Lung (tissue), 12 donors: ENCODE data around the gene FAM131A. TPM values are rescaled to one million over a fixed set of nuclear protein-coding genes. Genes with fewer than 3 reads are reported as not detected.

ENCODE experiments used
- ATAC-seq: fragments of 200-7000 bp; cut with Tn5 transposase; one replicate; pipeline ENCODE4 v1.9.1; 2020; ENCODE audit warnings: moderate number of reproducible peaks; ENCODE audit not compliant: insufficient read depth, low FRiP score
- DNase-seq, 3 donors: peaks; one replicate each; pipeline ENCODE4 v3.0.0-alpha.2; 2013 to 2017
- H3K27ac ChIP-seq, 2 donors: one replicate each; pipeline ENCODE4 v1.5.1; 2013; ENCODE audit warnings: mild to moderate bottlenecking in 2 of 2, moderate library complexity in 2 of 2, control low read depth in 1 of 2, inconsistent platforms in 1 of 2, low read depth in 1 of 2, low read length in 1 of 2
- H3K27me3 ChIP-seq, 3 donors: one replicate each; pipeline ENCODE4 v1.5.1; 2013; ENCODE audit warnings: low read length in 2 of 3; ENCODE audit not compliant: control insufficient read depth in 3 of 3, insufficient read depth in 3 of 3
- H3K36me3 ChIP-seq, 4 donors: one replicate each; pipeline ENCODE4 v1.5.1; 2013; ENCODE audit warnings: low read length in 4 of 4, mild to moderate bottlenecking in 1 of 4, moderate library complexity in 1 of 4; ENCODE audit not compliant: control insufficient read depth in 4 of 4, insufficient read depth in 4 of 4
- H3K4me1 ChIP-seq, 5 donors: one replicate each; pipeline ENCODE4 v1.5.1; 2013; ENCODE audit warnings: low read length in 5 of 5, mild to moderate bottlenecking in 2 of 5, moderate library complexity in 1 of 5; ENCODE audit not compliant: control insufficient read depth in 5 of 5, insufficient read depth in 5 of 5
- H3K4me3 ChIP-seq: one replicate; pipeline ENCODE4 v1.5.1; 2013; ENCODE audit warnings: mild to moderate bottlenecking, control low read depth, moderate library complexity
- H3K9ac ChIP-seq, 2 donors: one replicate each; pipeline ENCODE4 v1.5.1; 2013; ENCODE audit warnings: low read length in 2 of 2, control low read depth in 1 of 2; ENCODE audit not compliant: insufficient read depth in 1 of 2
- H3K9me3 ChIP-seq, 4 donors: one replicate each; pipeline ENCODE4 v1.5.1; 2013; ENCODE audit warnings: low read length in 3 of 4, mild to moderate bottlenecking in 1 of 4, moderate library complexity in 1 of 4; ENCODE audit not compliant: control insufficient read depth in 4 of 4, insufficient read depth in 3 of 4
- CTCF ChIP-seq: IDR thresholded peaks from 2 replicates; pipeline ENCODE4 v1.5.1; 2012; ENCODE audit warnings: mild to moderate bottlenecking; ENCODE audit errors: control extremely low read depth, extremely low read depth
- WGBS, 2 donors: extraction: QIAGEN DNeasy Blood & Tissue Kit; methylation state at CpG; one replicate each; pipeline ENCODE4 v1.1.7; 2013; 5-methylcytosine and 5-hydroxymethylcytosine counted together
- polyA plus RNA-seq, 2 donors: library from polyadenylated mRNA; stranded (reverse); fragments of 200-250 nt; gene quantifications; one replicate each; pipeline ENCODE4 v1.2.1, GENCODE V29; 2013
- total RNA-seq, 2 donors: library from RNA; depleted of rRNA in 1 of 2; stranded (reverse); fragments of >200 nt in 1 of 2; gene quantifications; one replicate each; pipeline ENCODE4 v1.2.1, GENCODE V29; 2014 to 2021
- donor health status: control.
- donor health status: control.
- donor health status: Bipolar disorder and iron deficiency.
- donor health status: healthy.
- donor health status: DM: yes; HTN: yes; CAD: no.

Gene FAM131A
- total and polyA plus RNA-seq, 4 donors = 12.9 to 21.4 (median 15.7) TPM

- Histone ChIP-seq H3K36me3 (peaks cover 11 to 35% (median 16%) of the 10 kb centered on the region in 4 donors), H3K27me3 (no peaks in the 10 kb centered on the region), H3K9me3 (no peaks in the 10 kb centered on the region), H3K4me3 (no peak overlapping the region), H3K4me1 (peaks cover 3 to 30% (median 22%) of the 10 kb centered on the region in 5 donors), H3K9ac (no peak overlapping the region), H3K27ac (peak overlapping the region in 1 of 2 donors; percentile 14)
- TF ChIP-seq CTCF = no peak
- no peak for DNase-seq
- ATAC-seq = no peak
- 81 to 85% methylated on average over 7 of the region's 7 CpGs for WGBS, 2 donors
These were observed 20.6 kb upstream of the FAM131A start for GRCh38 chr3:184316792-184317191.

GRCh38 chr3:184317201-184317600, 20.2 kb upstream of the FAM131A start:
- Histone ChIP-seq H3K4me1 (peaks cover 3 to 30% (median 22%) of the 10 kb centered on the region in 5 donors), H3K4me3 (no peak overlapping the region), H3K36me3 (peaks cover 15 to 37% (median 20%) of the 10 kb centered on the region in 4 donors), H3K9ac (no peak overlapping the region), H3K27me3 (no peaks in the 10 kb centered on the region), H3K9me3 (no peaks in the 10 kb centered on the region), H3K27ac (no peak overlapping the region)
- no peak for DNase-seq
- WGBS, 2 donors = 54 to 63% methylated on average over 5 of the region's 5 CpGs
- TF ChIP-seq CTCF = no peak
- ATAC-seq = no peak

- Histone ChIP-seq H3K9me3 (no peaks in the 10 kb centered on the region), H3K27me3 (no peaks in the 10 kb centered on the region), H3K36me3 (peaks cover 40 to 65% (median 44%) of the 10 kb centered on the region in 4 donors), H3K9ac (no peak overlapping the region), H3K4me3 (no peak overlapping the region), H3K4me1 (peaks cover 3 to 30% (median 22%) of the 10 kb centered on the region in 5 donors), H3K27ac (peak overlapping the region; percentile 66 to 73)
- ATAC-seq (peak; percentile 87), DNase-seq (peak; percentile 85 to 93 (median 87))
- WGBS, 2 donors = 0 to 5% methylated on average over 4 of the region's 4 CpGs
- TF ChIP-seq CTCF = no peak
These were observed 17.3 kb upstream of the FAM131A start for GRCh38 chr3:184320104-184320445.

DNA sequence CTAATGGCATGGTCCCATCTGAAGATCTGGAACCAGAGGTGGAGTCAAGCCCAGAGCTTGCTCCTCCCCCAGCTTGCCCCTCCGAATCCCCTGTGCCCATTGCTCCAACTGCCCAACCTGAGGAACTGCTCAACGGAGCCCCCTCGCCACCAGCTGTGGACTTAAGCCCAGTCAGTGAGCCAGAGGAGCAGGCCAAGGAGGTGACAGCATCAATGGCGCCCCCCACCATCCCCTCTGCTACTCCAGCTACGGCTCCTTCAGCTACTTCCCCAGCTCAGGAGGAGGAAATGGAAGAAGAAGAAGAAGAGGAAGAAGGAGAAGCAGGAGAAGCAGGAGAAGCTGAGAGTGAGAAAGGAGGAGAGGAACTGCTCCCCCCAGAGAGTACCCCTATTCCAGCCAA, 15.7 kb upstream of the FAM131A start:
- no peak overlapping the region for H3K9ac ChIP-seq
- H3K9me3 ChIP-seq = no peaks in the 10 kb centered on the region
- WGBS, 2 donors = 85 to 88% methylated on average over 5 of the region's 5 CpGs
- no peaks in the 10 kb centered on the region for H3K27me3 ChIP-seq
- H3K36me3 ChIP-seq = peaks cover 56 to 74% (median 59%) of the 10 kb centered on the region in 4 donors
- H3K4me1 ChIP-seq = peaks cover 3 to 22% (median 12%) of the 10 kb centered on the region in 5 donors
- TF ChIP-seq CTCF = no peak
- no peak for DNase-seq
- H3K27ac ChIP-seq = peak overlapping the region in 1 of 2 donors; percentile 27
- H3K4me3 ChIP-seq = no peak overlapping the region
- ATAC-seq = no peak
